NCI-H526 treated with DMSO at 0.1 percent for 48 hours (cell line): ENCODE data around the gene CDK18.

Source experiments
- DNase-seq: peaks from one replicate; lab custom pipeline; 2025; lab: John Stamatoyannopoulos, UW

CDK18 gene

DNA sequence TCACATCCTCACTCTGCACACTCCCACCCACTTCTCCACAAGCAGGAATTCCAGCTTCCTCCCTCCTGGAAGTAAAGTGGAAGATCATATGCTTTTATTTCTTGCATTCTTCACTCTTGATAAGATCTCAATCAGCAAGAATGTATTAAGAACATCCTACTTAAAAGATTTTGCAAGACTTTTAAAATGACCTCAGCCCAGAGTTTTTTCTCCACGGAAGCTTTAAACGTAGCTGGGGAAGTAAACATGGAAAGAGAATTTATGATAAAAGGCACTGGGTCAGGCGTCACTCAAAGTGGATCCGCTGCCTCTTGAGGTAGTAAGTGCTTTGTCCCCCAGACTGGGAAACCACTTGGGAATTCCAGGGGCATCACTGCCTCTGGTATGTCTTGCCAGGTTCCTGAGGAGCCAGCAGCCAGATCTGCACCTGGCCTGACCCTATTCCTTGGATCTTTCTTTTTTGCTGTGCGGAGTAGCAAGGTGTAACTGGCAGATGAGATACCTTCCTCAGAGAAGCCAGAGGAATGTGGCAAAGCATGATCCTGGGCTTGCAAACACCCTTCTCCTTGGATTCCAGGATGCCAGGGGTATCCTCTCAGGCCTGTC is 33.9 kb downstream of the CDK18 start:
- no peak for DNase-seq

DNA sequence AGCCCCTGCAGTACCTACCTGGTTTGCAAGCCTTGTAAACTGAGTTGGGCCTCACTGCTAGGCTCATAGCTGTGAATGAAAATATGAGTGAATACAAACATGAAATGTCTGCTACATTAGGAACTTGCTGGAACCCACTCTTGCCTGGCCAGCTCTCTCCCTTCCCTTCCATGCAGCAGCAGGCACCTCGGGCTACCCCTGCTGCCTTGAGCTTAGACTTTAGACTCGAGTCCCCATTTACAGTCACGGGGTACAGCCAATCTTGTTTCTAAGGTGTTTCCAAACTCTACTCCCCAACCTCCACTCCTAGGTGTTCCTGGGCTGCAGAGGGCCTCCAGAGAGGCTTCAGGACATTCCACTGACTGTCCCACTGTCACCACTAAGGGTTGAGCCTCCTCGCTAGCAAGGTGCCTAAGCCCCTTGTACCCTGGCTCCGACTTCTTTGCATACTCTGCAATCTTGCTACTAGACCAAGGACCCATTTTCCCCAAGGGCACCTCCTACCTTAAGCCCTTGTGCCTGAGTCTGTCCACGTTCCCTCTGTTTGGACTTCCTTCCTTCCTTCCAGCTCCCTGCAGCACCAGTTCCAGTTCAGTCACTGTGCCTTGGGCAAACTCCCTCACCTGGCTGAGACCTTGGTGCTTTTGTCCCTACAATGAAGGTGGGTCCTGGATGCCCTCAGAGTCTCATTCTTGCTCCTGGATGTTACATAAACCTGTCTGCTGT is 36.9 kb downstream of the CDK18 start:
- DNase-seq: no peak

DNA sequence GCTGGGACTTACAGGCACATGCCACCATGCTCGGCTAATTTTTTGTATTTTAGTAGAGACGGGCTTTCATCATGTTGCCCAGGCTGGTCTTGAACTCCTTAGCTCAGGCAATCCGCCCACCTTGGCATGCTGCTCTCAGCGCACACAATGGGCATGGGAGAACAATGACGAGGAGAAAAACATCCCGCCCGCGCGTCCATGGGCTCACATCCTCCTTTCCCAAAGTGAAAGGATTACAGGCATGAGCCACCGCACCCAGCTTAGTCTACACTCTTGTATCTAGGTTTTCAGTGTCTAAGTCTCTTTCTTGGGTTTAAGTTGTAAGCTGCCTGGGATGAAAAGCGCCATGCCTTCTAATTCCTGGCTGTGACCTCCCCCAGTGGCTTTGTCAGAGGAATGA is 37.9 kb downstream of the CDK18 start:
- no peak for DNase-seq

DNA sequence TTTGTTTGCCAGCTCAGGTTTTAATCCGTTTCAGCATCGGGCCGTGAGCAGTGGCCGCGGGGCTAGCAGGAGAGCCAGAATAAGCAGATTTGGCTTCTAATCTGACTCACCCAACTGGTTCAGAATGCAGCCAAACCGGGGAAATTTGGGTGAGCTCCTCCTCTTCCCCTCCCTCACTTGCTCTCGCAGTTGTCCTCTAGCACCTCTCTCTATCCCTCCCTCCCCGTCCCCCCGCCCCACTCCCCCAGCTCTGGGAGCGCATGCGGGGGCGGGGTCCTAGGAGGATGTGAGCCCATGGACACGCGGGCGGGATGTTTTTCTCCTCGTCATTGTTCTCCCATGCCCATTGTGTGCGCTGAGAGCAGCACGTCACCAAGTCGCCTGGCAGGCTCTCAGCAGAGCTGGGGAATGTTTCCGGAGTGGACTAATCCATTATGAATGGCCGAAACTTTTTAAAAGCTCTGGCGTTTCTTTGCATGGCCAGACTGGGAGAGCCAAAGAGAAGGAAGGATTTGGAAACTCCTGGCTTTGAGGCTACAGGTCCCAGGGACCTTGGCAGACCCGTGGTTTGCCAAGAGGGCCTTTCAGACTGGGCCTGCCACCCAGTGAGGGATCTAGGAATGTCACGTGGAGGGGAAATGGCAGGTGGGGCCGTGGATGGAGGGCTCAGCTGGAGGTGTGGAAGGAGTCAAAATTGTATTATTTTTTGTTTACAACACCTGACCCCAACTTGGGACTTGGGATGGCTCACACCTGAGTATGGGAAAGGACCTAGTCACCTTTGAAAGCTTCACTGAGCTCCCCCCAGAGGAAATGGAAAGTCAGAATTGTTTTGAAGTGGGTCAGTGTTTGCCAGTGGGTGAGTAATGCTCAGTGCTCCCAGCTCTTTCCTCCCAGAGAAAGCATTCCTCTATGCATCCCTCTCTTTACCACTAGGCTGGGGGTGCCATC is 39.2 kb downstream of the CDK18 start:
- no peak for DNase-seq

DNA sequence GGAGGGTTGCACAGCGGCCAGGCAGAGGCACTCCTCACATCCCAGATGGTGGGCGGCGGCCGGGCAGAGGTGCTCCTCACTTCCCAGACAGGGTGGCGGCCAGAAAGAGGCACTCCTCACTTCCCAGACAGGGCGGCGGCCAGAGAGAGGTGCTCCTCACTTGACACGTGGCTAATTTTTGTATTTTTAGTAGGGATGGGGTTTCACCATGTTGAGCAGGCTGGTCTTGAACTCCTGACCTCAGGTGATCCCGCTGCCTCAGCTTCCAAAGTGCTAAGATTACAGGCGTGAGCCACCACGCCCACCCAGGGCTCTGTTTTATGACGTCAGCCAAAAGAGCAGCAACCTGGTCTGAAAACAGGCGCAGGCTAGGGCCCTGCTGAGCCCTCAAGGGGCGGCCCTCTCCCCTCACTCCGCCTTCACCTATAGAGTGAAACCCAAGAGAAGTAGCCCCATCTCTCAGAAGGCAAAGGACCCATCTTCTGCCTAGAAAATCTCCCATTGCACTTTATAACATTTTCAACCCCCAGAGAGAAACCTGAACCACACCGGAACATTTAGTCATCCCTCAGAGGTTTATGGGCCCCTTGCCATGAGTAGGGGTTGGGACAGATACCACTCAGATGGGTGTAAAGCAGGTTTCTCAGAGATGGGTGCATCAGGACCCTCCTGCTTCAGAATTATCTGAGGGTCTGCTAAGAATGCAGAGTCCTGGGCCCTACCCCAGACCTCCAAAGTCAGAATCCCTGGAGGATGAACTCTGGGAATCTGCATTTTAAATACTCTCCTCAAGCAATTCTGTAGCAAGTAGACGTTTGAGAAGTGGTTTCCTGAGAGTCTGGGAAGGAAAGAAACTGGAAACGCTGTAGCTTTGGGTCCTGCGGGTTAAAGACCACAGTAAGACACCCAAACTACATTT is 40.8 kb downstream of the CDK18 start:
- no peak for DNase-seq

DNA sequence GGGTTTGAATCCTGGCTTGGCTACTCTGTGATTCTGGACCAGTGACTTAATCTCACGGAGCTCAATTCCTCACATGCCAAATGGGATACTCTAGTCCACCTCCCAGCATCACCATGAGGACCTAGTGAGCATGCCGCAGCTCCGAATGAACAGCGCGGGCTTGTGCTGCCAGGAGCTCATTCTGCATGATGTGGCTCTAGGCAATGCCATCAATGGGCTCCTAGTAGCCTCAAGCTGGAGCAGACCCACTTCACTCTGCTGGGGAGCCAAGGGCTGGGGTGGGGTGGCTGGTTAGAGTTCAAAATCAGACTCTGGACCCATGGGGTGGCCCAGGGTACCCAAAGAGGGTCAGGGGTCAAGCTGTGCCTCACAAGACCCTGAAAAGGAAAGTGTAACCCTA is 41.5 kb downstream of the CDK18 start:
- DNase-seq: no peak

DNA sequence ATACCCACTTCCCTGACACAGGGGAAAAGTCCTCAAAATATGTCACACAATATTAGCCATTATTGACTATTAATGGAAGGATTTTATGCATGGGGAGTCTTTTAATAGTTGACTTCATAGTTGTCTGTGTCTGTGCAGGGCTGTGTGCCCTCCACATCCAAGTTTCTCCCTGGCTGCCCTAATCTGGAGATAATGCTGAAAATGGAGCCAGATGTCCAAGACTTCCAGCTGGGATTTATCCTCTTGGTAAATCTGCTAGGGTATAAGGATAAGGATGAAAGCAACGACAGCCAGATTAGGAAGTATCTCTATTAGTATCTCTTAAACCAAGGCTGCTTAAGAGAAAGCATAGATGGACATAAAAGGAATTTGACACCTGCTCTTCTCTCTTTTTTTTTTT is 42.1 kb downstream of the CDK18 start:
- no peak for DNase-seq

DNA sequence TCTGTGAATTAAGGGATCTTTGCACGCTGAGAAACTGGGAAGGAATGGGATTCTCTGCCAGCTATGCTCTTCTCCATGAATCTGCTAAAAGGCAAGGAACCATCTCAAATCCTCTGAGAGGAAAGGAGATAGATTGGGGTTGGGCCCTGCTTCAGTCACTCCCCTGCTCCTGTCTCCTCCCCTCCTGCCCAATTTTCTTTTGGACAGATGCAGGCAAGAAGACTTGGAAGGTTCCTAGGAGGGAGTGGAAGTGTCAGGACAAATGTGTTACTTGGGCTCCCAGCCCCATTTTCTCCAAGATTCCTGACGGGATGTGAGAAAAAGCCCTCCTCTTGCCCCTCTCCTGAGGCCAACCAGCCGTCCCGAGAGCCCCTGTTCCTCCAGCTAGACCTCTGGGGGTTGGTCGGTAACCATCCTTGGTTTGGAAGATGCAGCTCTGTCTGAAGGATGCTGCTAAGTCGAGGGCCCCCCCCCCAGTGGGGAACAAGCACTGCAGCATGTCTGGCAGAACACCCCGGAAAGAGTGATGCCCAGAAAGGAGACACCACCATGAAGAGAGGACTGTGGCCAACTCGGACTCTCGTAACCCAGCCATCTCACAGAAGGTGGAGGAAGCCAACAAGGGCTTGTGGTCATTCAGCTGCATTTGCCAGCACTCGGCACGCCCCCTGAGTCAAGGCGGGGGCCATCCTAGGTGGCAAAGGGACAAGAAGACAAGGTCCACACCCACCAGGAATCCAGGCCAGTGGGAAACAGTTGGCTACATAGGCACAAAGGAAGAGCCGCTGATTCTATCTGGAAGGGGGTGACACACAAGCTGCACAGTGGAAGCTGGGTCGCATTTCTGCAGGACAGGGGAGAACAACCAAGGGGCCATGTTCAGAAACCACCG is 43.7 kb downstream of the CDK18 start:
- no peak for DNase-seq

DNA sequence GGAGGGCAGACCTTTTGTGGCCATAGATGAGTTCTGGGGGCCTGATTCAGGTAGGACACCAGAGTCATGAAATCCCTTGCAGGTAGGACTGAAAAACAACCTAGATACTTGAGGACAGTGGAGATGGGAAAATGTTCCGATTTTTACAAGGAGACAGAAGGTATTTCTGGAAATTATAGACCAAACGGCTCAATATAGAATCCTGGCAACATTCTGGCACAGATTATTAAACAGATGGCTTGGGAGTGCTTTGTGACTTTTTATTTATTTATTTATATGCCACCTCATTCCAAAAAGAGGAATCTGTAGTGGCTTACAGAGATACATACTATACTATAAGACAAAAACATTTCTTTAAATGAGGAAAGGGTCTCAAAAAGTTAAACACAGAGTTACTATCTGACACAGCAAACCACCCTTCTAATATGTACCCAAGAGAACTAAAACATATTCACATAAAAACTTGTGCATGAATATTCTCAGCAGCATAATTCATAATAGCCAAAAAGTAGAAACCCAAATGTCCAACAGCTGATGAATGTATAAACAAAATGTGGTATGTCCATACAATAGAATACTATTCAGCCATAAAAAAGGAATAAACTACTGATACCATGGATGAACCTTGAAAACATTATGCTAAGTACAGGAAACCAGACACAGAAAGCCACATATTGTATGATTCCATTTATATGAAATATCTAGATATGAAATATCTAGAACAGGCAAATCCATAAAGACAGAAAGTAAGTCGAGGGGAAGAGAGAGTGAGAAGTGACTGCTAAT is 49.8 kb downstream of the CDK18 start:
- DNase-seq: no peak

DNA sequence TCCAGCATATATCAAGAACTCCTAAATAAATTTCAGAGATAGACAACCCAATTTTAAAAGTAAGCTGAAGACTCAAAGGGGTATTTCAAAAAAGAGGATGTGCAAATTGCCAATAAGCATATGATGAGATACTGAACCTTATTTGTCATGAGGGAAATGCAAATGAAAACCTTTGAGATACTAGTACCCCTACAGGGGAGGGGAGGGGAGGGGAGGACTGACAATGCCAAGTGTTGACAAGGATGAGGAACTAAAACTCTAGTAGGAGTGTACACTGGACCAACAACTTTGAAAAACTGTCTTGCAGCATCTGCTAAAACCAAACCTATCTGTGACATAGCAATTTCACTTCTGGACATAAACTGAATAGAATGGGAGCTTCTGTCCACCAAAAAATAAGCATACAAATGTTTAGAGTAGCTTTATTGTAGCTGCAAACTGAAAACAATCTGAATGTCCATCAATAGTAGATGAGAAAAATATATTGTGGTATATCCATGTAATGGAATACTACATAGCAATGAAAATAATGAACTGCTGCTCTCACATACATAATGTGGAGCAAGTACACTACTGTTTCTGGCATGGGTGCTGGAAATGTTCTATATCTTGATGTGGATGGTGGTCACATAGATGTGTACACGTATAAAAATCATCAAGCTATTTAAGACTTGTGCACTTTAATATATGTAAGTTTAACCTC is 57.2 kb downstream of the CDK18 start:
- no peak for DNase-seq

DNA sequence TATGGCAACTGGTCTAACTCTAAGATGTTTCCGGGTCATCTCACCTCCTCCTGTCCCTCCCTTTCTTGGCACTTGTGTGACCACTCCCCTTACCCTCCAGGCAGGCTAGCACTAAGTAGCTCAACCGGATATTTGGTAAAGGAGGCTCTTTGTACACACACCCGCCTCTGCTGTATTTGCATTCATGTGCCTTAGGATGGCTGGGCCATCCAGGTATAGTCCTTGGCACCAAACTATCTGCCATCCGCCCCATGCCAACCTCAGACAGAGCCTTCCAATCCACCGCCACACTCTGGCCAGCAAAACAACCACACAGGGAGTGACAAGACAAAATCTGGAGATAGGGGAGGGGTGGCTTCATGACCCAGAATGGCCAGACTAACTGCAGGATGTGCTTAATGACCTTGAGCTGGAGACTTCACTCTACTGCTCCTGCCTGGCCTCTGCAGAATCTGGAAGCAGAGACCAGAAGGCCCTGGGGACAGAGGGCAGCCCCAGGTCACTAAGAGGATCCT is 59.5 kb downstream of the CDK18 start:
- no peak for DNase-seq

DNA sequence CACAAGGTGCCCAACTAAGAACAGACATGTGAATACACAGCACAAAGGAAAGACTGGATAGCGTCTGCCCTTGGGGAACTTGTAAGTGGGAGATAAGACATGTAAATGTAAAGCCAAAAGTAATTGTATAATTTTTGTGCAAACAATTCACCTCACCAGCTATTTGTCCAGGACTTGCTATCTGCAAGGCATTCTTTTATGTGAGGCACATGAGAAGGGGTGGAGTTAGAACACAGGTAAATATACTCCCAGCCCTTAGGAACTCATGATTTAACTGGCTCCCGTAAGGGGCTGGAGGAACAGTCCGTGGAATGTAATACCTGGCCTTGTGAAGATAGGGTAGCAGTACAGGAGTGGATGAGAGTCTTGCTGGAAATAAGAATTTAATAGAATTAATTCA is 61.3 kb downstream of the CDK18 start:
- no peak for DNase-seq

DNA sequence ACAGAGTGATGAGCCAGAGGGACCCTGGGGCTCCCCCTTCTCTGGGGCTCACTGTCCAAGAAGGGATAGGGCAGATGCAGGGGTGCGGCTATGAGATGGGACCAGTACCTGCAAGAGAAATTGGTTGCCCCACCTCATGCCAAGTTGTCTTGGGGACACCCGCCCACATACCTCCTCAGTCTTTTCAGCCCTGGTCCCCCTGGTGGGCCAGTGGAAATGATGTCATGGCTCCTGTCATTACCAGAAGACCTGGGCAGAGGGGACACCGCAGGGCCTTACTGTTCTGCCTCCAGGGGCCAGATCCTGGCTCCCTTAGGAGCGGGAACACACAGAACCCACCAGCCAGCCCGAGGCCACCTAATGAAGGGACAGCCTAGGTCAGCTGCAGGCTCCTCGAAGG is 63.2 kb downstream of the CDK18 start:
- no peak for DNase-seq

DNA sequence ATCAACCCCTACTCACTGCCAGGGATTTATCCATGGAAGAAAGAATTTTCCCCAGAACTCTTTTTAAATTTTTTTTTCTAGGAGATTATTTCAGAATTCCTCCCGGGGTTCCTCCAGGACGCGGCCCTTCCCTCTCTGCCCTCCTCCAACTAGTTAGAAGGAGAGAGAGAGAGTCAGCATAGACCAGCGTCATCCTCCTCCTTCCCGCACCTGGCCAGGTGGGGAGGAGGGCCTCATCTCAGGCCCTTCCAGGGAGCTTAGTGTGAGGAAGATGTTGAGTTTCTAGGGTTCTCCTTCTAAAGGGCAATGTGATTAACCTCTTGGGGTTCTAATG is 63.6 kb downstream of the CDK18 start:
- DNase-seq: no peak

DNA sequence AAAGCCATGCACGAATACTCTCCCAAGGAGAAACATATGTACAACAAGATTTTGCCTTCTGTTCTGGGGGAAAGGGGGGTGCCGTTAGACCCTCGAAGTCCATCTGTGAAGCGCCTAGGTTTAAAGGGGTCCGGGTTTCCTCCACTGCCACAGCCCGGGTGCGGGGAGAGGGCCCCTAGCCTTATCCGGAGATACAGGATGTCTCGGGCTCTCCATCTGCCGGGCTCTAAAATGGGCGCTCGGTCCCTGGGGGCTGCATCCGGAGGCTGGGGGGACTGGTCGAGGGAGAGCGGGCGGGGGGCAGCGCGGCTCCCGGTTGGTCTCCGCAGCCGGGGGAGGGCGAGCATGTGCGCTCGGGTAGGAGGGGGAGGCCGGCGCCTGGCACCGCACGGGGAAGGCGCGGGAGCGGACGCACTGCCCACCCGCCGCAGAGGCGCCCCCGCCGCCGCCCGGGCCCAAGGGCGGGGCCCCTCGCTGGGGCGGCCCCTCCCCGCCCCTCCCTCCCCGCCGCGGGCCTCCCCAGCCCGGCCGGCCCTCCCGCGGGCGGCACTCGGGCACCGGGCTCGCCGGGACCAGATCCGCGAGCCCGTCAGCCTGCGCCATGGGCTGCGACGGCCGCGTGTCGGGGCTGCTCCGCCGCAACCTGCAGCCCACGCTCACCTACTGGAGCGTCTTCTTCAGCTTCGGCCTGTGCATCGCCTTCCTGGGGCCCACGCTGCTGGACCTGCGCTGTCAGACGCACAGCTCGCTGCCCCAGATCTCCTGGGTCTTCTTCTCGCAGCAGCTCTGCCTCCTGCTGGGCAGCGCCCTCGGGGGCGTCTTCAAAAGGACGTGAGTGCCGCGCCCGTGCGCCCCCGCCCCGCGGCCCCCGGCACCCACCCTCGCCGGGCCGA is 64.2 kb downstream of the CDK18 start:
- no peak for DNase-seq

DNA sequence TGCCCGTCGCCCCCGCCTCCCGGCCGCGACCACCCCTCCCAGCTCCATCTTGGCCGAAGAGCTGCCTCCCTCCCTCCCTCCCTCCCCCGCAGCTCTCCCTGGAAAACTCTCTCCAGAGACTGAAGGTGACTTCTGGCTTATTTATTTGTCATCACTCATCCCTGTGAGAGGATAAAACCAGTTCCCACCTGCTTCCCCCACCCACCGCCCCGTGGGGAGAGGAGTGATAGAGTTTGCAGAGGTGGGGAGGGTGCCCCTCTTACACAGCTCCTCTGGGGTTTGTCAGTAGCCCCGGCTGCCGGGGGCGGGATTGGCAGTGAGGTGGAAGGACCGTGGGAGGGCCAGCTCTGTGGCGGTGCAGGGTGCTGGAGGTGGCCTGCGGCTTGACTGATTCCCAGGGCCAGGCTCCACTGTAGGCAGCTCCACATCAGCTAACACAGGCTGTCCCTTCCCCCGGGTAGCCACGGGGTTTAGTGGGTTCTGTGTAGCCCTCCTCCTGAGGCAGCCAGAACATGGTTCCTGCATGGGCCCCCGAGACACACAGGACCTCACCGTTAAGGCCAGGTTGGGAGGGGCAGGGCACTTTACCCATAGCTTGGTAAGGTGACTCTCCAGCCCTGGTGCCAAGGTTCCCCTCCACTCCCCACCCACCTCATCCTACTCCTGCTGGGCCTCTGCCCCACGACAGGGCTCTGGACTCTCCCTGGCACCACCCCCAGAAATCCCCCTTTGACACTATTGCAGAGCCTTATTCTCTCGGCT is 65.1 kb downstream of the CDK18 start:
- no peak for DNase-seq

DNA sequence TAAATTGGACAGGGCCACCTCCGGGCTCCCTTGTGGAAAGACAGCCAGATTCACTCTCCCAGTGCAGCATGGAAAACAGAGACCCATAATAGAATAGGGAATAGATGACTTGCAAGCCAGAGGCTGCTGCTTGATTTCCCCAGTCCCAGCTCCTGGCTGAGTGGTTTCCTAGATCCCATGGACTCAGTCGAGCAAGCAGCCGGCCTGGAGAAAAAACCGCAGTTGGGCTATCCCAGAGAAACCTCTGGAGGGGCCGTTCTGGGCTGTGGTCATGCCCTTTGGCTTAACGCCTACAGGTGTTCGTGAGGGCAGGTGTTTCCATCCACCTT is 65.7 kb downstream of the CDK18 start:
- DNase-seq: no peak
